ENCODE measurements around the gene TFAP2A. TPM values are rescaled to one million over a fixed set of nuclear protein-coding genes. Genes with fewer than 3 reads are reported as not detected.

Gene TFAP2A
- total and polyA plus RNA-seq, 10 of the 15 experiments (the other 5 are each of a cell fraction or from before 2014, with no cell fraction given), result 0.05 to 0.46 (median 0.17) TPM; not detected in 4

DNA sequence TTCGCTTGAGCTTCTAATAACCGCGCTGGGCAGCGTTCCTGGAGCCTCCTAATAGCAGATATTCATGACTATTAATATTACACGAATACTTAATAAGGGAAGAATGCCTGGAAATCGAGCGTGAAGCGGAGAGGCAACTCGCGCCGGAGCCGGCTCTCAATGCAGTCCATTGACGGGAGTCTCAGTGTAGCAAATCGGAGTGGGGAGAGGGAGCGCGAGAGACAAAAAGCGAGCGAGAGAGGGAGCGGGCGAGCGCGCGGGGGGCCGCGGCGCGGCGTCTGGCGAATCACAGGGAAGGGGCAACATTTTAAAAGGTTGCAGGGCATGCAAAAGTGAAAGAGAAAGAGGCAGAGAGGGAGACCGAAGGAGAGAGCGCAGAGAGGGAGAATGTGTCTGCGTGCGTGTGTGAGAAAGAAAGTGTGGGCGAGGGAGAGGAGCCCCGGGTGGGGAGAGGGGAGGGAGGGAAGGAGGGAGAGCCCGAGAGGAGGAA is 2.9 kb downstream of the TFAP2A start (continued):
- TF ChIP-seq KAT2A (conservative IDR thresholded peaks at IDR 0.05; ENCODE audit: control insufficient read depth, low read depth, low read length) (no peak), YY1 (IDR thresholded peaks at IDR 0.05; ENCODE audit: low read depth, low read length) (no peak), RELA (IDR thresholded peaks at IDR 0.05; ENCODE audit: borderline replicate concordance, partially characterized antibody) (no peak), MYC (IDR thresholded peaks at IDR 0.05; ENCODE audit: insufficient read depth, insufficient read length, insufficient replicate concordance, low read length, severe bottlenecking) (no peak), ZBTB11 (CRISPR knock-in tag; IDR thresholded peaks at IDR 0.05) (no peak), NKRF (conservative IDR thresholded peaks at IDR 0.05) (no peak)
